GM23338 (cell line): ENCODE measurements around the gene AURKAIP1. TPM values are rescaled to one million over a fixed set of nuclear protein-coding genes. Genes with fewer than 3 reads are reported as not detected.
"Not testable (repeated sequence)": the region's sequence is repeated elsewhere in the genome, so short reads cannot be mapped to it uniquely, and the experiment has no call there.

Source experiments
- ATAC-seq: fragments of 200-7000 bp; cut with Tn5 transposase; 3 replicates; pipeline ENCODE4 v1.9.1; 2020
- DNase-seq: peaks from one replicate; pipeline ENCODE4 v3.0.0-alpha.2; 2015; ENCODE audit warnings: low spot score
- H2AFZ ChIP-seq: fragments of 200-600 bp; sonication (generic); 2 replicates; pipeline ENCODE4 v1.8.0; 2016; ENCODE audit warnings: antibody characterized with exemption, mild to moderate bottlenecking, moderate library complexity
- H3F3A ChIP-seq: fragments of 200-600 bp; sonication (generic); replicated peaks from 2 replicates; pipeline ENCODE4 v1.8.0; 2017; ENCODE audit warnings: antibody characterized with exemption, mixed run types, low read depth
- H3K27ac ChIP-seq: fragments of 200-600 bp; sonication (generic); 2 replicates; pipeline ENCODE4 v1.6.1; 2016; ENCODE audit warnings: low read depth
- H3K27me3 ChIP-seq: fragments of 200-600 bp; sonication (generic); 2 replicates; pipeline ENCODE4 v1.8.0; 2016; ENCODE audit warnings: mild to moderate bottlenecking, mixed run types, moderate library complexity; ENCODE audit not compliant: insufficient read depth
- H3K36me3 ChIP-seq: fragments of 200-600 bp; sonication (generic); 2 replicates; pipeline ENCODE4 v1.8.0; 2016; ENCODE audit warnings: mild to moderate bottlenecking; ENCODE audit not compliant: insufficient read depth
- H3K4me1 ChIP-seq: fragments of 200-600 bp; sonication (generic); 2 replicates; pipeline ENCODE4 v1.8.0; 2016; ENCODE audit warnings: mild to moderate bottlenecking, moderate library complexity; ENCODE audit not compliant: insufficient read depth
- H3K4me2 ChIP-seq: fragments of 200-600 bp; sonication (generic); 2 replicates; pipeline ENCODE4 v1.7.1; 2017; ENCODE audit warnings: mixed run types
- H3K4me3 ChIP-seq: fragments of 200-600 bp; sonication (generic); 2 replicates; pipeline ENCODE4 v1.6.1; 2016; ENCODE audit warnings: mixed run types
- H3K79me2 ChIP-seq: fragments of 200-600 bp; sonication (generic); replicated peaks from 2 replicates; pipeline ENCODE4 v1.8.0; 2017; ENCODE audit warnings: mild to moderate bottlenecking; ENCODE audit not compliant: insufficient read depth
- H3K9me2 ChIP-seq: fragments of 200-600 bp; sonication (generic); 2 replicates; pipeline ENCODE4 v1.8.0; 2017; ENCODE audit not compliant: insufficient read depth
- H4K20me1 ChIP-seq: fragments of 200-600 bp; sonication (generic); replicated peaks from 2 replicates; pipeline ENCODE4 v1.8.0; 2017; ENCODE audit warnings: mild to moderate bottlenecking; ENCODE audit not compliant: insufficient read depth
- H3K27ac Mint-ChIP-seq: 2 replicates; pipeline ENCODE4 v1.8.0; 2020; ENCODE audit warnings: inconsistent platforms, mild to moderate bottlenecking, moderate library complexity, mixed read lengths
- H3K27me3 Mint-ChIP-seq: 3 replicates; pipeline ENCODE4 v1.8.0; 2022; ENCODE audit warnings: low read depth, mild to moderate bottlenecking, moderate library complexity, mixed read lengths, inconsistent platforms; ENCODE audit not compliant: insufficient read depth, poor library complexity
- H3K36me3 Mint-ChIP-seq: 3 replicates; pipeline ENCODE4 v1.8.0; 2021; ENCODE audit warnings: low read depth, mild to moderate bottlenecking, inconsistent platforms, moderate library complexity, mixed read lengths
- H3K4me1 Mint-ChIP-seq: 3 replicates; pipeline ENCODE4 v1.8.0; 2020; ENCODE audit warnings: mild to moderate bottlenecking, inconsistent platforms, mixed read lengths
- H3K4me3 Mint-ChIP-seq: 3 replicates; pipeline ENCODE4 v1.8.0; 2021; ENCODE audit warnings: moderate library complexity, mild to moderate bottlenecking, inconsistent platforms, mixed read lengths
- H3K9me3 Mint-ChIP-seq: 3 replicates; pipeline ENCODE4 v1.8.0; 2020; ENCODE audit warnings: moderate library complexity, mild to moderate bottlenecking, inconsistent platforms, mixed read lengths
- CREB1 ChIP-seq: fragments of 250-450 bp; sonication (Bioruptor Pico); IDR thresholded peaks from 2 replicates; pipeline ENCODE4 v1.5.0; 2020; ENCODE audit warnings: low read depth, mild to moderate bottlenecking, moderate library complexity
- CTCF ChIP-seq, 2 experiments: fragments of 200-600 bp in 1 of 2; sonication (generic) in 1 of 2; conservative IDR thresholded peaks; 2 replicates each; pipeline versions ENCODE4 v1.5.1 to v1.6.1; 2016 to 2017; ENCODE audit warnings: antibody characterized with exemption in 2 of 2, low read depth in 2 of 2, mild to moderate bottlenecking in 2 of 2, moderate library complexity in 1 of 2
- EZH2 ChIP-seq: fragments of 200-600 bp; sonication (generic); IDR thresholded peaks from one replicate; pipeline ENCODE4 v1.8.0; 2017; ENCODE audit warnings: antibody characterized with exemption, mild to moderate bottlenecking, low read depth; ENCODE audit not compliant: unreplicated experiment
- EZH2phosphoT487 ChIP-seq: fragments of 200-600 bp; sonication (generic); IDR thresholded peaks from one replicate; pipeline ENCODE4 v1.8.1; 2018; ENCODE audit warnings: antibody characterized with exemption; ENCODE audit not compliant: unreplicated experiment
- NANOG ChIP-seq: IDR thresholded peaks from 2 replicates; pipeline ENCODE4 v1.6.1; 2016; ENCODE audit warnings: antibody characterized with exemption, borderline replicate concordance
- POLR2AphosphoS5 ChIP-seq: IDR thresholded peaks from 2 replicates; pipeline ENCODE4 v1.6.1; 2016; ENCODE audit warnings: antibody characterized with exemption, low read depth
- STAT1 ChIP-seq: IDR thresholded peaks from one replicate; pipeline ENCODE4 v1.6.1; 2016; ENCODE audit warnings: antibody characterized with exemption; ENCODE audit not compliant: unreplicated experiment
- ZNF114 ChIP-seq: fragments of 250-450 bp; sonication (Bioruptor Pico); IDR thresholded peaks from 2 replicates; pipeline ENCODE4 v1.5.0; 2020; ENCODE audit warnings: mild to moderate bottlenecking, moderate library complexity
- ZNF331 ChIP-seq: fragments of 250-450 bp; sonication (Bioruptor Pico); IDR thresholded peaks from 2 replicates; pipeline ENCODE4 v1.5.0; 2020; ENCODE audit warnings: low read depth, mild to moderate bottlenecking, moderate library complexity
- polyA plus RNA-seq: library from polyadenylated mRNA; unstranded; fragments of >200 nt; fragmentation: Nextera tagmentation; extraction: Ambion mirVana; gene quantifications from 2 replicates; pipeline ENCODE4 v1.2.1, GENCODE V29; 2016
- total RNA-seq: library from RNA; depleted of rRNA; stranded (reverse); fragments of >200 nt; shearing (Covaris generic); gene quantifications from 2 replicates; pipeline ENCODE4 v1.2.3, GENCODE V29; 2014
- TF ChIP-seq, protein P1 (sequence below): IDR thresholded peaks from 2 replicates; pipeline ENCODE4 v1.6.1; 2016; ENCODE audit warnings: antibody characterized with exemption
- TF ChIP-seq, protein P2 (sequence below): fragments of 250-450 bp; sonication (Bioruptor Pico); IDR thresholded peaks from 2 replicates; pipeline ENCODE4 v1.5.0; 2020; ENCODE audit warnings: mild to moderate bottlenecking, moderate library complexity

AURKAIP1 gene
- total and polyA plus RNA-seq, 2 experiments from 2014 or later = 167 to 355 TPM

GRCh38 chr1:1385339-1385738, 10.3 kb upstream of the AURKAIP1 start:
- peaks cover 40% of the 10 kb centered on the region for H3K36me3 ChIP-seq
- H3K27me3 Mint-ChIP-seq, H3K4me1 Mint-ChIP-seq, H3K4me3 ChIP-seq, H3K4me2 ChIP-seq, H3K4me1 ChIP-seq, ATAC-seq, H3K79me2 ChIP-seq, H3K27me3 ChIP-seq, H3K9me2 ChIP-seq, DNase-seq, H4K20me1 ChIP-seq, H3K27ac Mint-ChIP-seq, H2AFZ ChIP-seq, H3K27ac ChIP-seq, H3K9me3 Mint-ChIP-seq, H3K4me3 Mint-ChIP-seq: not testable (repeated sequence)
- peaks cover 19% of the 10 kb centered on the region for H3F3A ChIP-seq
- H3K36me3 Mint-ChIP-seq = peaks cover 62% of the 10 kb centered on the region

GRCh38 chr1:1381294-1381693, 6.3 kb upstream of the AURKAIP1 start:
- peaks cover 23% of the 10 kb centered on the region for H3K36me3 Mint-ChIP-seq
- ATAC-seq (no peak), DNase-seq (no peak)
- H3K79me2 ChIP-seq = 0 out of 2 replicates have a peak, but pooled peaks cover 5% of the 10 kb centered on the region
- H3K27me3 ChIP-seq = no peaks in the 10 kb centered on the region
- peaks cover 3% of the 10 kb centered on the region; the same call in 1 of the 2 replicates for H3K4me1 ChIP-seq
- H2AFZ ChIP-seq = no peak overlapping the region
- no peak overlapping the region for H3K4me2 ChIP-seq
- H3K27me3 Mint-ChIP-seq = peaks cover 3% of the 10 kb centered on the region
- peaks cover 3% of the 10 kb centered on the region; the same call in 2 of the 3 replicates for H3K4me1 Mint-ChIP-seq
- peaks cover 4% of the 10 kb centered on the region; the same call in 1 of the 2 replicates for H3K36me3 ChIP-seq
- H3F3A ChIP-seq = peaks cover 6% of the 10 kb centered on the region
- no peaks in the 10 kb centered on the region; the same call in 2 of the 3 replicates for H3K9me3 Mint-ChIP-seq
- no peak overlapping the region for H3K4me3 Mint-ChIP-seq
- no peaks in the 10 kb centered on the region for H3K9me2 ChIP-seq
- no peak overlapping the region for H3K27ac ChIP-seq
- no peak overlapping the region for H3K4me3 ChIP-seq
- H3K27ac Mint-ChIP-seq = no peak overlapping the region
- no peaks in the 10 kb centered on the region; the same call in 1 of the 2 replicates for H4K20me1 ChIP-seq
- TF ChIP-seq EZH2 (no peak), POLR2AphosphoS5 (no peak), ZNF331 (CRISPR knock-in tag) (no peak), CREB1 (CRISPR knock-in tag) (no peak), EZH2phosphoT487 (no peak), STAT1 (no peak), CTCF (conservative IDR thresholded peaks at IDR 0.05; ENCODE audit: low read depth in 2 of 2) (no peak), NANOG (no peak), ZNF114 (CRISPR knock-in tag) (no peak)
- TF ChIP-seq, protein P1, sequence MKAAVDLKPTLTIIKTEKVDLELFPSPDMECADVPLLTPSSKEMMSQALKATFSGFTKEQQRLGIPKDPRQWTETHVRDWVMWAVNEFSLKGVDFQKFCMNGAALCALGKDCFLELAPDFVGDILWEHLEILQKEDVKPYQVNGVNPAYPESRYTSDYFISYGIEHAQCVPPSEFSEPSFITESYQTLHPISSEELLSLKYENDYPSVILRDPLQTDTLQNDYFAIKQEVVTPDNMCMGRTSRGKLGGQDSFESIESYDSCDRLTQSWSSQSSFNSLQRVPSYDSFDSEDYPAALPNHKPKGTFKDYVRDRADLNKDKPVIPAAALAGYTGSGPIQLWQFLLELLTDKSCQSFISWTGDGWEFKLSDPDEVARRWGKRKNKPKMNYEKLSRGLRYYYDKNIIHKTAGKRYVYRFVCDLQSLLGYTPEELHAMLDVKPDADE = no peak
- TF ChIP-seq, protein P2, sequence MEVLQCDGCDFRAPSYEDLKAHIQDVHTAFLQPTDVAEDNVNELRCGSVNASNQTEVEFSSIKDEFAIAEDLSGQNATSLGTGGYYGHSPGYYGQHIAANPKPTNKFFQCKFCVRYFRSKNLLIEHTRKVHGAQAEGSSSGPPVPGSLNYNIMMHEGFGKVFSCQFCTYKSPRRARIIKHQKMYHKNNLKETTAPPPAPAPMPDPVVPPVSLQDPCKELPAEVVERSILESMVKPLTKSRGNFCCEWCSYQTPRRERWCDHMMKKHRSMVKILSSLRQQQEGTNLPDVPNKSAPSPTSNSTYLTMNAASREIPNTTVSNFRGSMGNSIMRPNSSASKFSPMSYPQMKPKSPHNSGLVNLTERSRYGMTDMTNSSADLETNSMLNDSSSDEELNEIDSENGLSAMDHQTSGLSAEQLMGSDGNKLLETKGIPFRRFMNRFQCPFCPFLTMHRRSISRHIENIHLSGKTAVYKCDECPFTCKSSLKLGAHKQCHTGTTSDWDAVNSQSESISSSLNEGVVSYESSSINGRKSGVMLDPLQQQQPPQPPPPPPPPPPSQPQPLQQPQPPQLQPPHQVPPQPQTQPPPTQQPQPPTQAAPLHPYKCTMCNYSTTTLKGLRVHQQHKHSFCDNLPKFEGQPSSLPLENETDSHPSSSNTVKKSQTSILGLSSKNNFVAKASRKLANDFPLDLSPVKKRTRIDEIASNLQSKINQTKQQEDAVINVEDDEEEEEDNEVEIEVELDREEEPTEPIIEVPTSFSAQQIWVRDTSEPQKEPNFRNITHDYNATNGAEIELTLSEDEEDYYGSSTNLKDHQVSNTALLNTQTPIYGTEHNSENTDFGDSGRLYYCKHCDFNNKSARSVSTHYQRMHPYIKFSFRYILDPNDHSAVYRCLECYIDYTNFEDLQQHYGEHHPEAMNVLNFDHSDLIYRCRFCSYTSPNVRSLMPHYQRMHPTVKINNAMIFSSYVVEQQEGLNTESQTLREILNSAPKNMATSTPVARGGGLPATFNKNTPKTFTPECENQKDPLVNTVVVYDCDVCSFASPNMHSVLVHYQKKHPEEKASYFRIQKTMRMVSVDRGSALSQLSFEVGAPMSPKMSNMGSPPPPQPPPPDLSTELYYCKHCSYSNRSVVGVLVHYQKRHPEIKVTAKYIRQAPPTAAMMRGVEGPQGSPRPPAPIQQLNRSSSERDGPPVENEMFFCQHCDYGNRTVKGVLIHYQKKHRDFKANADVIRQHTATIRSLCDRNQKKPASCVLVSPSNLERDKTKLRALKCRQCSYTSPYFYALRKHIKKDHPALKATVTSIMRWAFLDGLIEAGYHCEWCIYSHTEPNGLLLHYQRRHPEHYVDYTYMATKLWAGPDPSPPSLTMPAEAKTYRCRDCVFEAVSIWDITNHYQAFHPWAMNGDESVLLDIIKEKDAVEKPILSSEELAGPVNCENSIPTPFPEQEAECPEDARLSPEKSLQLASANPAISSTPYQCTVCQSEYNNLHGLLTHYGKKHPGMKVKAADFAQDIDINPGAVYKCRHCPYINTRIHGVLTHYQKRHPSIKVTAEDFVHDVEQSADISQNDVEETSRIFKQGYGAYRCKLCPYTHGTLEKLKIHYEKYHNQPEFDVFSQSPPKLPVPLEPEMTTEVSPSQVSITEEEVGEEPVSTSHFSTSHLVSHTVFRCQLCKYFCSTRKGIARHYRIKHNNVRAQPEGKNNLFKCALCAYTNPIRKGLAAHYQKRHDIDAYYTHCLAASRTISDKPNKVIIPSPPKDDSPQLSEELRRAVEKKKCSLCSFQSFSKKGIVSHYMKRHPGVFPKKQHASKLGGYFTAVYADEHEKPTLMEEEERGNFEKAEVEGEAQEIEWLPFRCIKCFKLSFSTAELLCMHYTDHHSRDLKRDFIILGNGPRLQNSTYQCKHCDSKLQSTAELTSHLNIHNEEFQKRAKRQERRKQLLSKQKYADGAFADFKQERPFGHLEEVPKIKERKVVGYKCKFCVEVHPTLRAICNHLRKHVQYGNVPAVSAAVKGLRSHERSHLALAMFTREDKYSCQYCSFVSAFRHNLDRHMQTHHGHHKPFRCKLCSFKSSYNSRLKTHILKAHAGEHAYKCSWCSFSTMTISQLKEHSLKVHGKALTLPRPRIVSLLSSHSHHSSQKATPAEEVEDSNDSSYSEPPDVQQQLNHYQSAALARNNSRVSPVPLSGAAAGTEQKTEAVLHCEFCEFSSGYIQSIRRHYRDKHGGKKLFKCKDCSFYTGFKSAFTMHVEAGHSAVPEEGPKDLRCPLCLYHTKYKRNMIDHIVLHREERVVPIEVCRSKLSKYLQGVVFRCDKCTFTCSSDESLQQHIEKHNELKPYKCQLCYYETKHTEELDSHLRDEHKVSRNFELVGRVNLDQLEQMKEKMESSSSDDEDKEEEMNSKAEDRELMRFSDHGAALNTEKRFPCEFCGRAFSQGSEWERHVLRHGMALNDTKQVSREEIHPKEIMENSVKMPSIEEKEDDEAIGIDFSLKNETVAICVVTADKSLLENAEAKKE (CRISPR knock-in tag) = no peak
